Measurements from ENCODE around the gene AGAP9.
"Not testable (repeated sequence)": the region's sequence is repeated elsewhere in the genome, so short reads cannot be mapped to it uniquely, and the experiment has no call there.

DNA sequence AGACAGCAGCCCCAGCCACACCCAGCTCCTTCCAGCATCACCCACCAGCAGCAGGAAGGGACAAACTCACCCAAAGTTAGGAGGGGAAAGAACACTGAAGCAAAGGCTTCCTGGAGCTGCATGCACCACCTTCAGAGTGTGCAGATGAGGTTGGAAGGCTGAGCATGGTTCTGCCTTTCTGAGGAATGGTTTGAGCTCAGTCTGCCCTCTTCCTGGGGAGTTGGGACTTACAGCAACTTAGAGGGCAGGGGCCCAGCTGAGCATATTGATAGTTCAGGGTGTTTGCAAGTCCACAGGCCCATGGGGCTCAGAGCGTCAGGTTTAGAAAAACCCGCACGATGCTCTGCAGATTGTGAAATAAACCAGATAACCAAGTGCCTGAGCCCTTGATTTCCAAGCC is 43.3 kb downstream of the AGAP9 start:
- TF ChIP-seq, protein P1, sequence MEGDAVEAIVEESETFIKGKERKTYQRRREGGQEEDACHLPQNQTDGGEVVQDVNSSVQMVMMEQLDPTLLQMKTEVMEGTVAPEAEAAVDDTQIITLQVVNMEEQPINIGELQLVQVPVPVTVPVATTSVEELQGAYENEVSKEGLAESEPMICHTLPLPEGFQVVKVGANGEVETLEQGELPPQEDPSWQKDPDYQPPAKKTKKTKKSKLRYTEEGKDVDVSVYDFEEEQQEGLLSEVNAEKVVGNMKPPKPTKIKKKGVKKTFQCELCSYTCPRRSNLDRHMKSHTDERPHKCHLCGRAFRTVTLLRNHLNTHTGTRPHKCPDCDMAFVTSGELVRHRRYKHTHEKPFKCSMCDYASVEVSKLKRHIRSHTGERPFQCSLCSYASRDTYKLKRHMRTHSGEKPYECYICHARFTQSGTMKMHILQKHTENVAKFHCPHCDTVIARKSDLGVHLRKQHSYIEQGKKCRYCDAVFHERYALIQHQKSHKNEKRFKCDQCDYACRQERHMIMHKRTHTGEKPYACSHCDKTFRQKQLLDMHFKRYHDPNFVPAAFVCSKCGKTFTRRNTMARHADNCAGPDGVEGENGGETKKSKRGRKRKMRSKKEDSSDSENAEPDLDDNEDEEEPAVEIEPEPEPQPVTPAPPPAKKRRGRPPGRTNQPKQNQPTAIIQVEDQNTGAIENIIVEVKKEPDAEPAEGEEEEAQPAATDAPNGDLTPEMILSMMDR (IDR thresholded peaks at IDR 0.05), result not testable (repeated sequence)
- not testable (repeated sequence) for TF ChIP-seq POLR2A (IDR thresholded peaks at IDR 0.05)

All from uterus (tissue), 2 donors.